Gastrocnemius medialis (tissue), 4 donors: ENCODE measurements around the gene APLP2.

ENCODE experiments used
- POLR2A ChIP-seq, 2 donors: fragments of 450-650 bp; IDR thresholded peaks; one replicate each; pipeline ENCODE4 v1.6.1; 2017; ENCODE audit warnings: antibody characterized with exemption in 2 of 2, mild to moderate bottlenecking in 2 of 2, moderate library complexity in 2 of 2
- TF ChIP-seq, protein P1 (sequence below), 5 experiments: fragments of 450-650 bp in 3 of 5; fragments of 200-600 bp in 2 of 5; sonication (generic) in 2 of 5; IDR thresholded peaks in 4 of 5; conservative IDR thresholded peaks in 1 of 5; 1 replicate in 4 of 5; 2 replicates in 1 of 5; pipeline ENCODE4 v1.5.1; 2016 to 2019; ENCODE audit warnings: antibody characterized with exemption in 5 of 5, mild to moderate bottlenecking in 3 of 5, moderate library complexity in 3 of 5

DNA sequence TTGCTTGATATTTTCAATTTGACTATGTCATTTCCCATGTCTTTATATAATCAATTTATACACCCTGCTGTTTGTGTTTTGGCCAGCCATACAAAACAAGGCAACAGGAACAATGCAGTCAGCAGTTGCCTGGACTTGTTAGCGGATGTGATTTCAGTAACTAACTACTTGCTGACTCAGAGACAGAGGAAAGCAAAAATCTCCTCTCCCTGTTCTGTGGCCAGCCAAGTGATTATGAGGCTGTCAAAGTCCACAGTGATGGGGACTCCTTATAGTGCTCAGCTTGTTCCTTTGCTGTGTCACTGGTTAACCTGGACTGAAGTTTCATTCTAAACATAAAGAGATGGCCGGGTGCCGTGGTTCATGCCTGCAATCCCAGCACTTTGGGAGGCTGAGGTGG is 32.6 kb upstream of the APLP2 start:
- TF ChIP-seq, protein P1, sequence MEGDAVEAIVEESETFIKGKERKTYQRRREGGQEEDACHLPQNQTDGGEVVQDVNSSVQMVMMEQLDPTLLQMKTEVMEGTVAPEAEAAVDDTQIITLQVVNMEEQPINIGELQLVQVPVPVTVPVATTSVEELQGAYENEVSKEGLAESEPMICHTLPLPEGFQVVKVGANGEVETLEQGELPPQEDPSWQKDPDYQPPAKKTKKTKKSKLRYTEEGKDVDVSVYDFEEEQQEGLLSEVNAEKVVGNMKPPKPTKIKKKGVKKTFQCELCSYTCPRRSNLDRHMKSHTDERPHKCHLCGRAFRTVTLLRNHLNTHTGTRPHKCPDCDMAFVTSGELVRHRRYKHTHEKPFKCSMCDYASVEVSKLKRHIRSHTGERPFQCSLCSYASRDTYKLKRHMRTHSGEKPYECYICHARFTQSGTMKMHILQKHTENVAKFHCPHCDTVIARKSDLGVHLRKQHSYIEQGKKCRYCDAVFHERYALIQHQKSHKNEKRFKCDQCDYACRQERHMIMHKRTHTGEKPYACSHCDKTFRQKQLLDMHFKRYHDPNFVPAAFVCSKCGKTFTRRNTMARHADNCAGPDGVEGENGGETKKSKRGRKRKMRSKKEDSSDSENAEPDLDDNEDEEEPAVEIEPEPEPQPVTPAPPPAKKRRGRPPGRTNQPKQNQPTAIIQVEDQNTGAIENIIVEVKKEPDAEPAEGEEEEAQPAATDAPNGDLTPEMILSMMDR (IDR thresholded peaks at IDR 0.05 in 4 of 5, conservative IDR thresholded peaks at IDR 0.05 in 1 of 5) = no peak
- no peak for TF ChIP-seq POLR2A (IDR thresholded peaks at IDR 0.05)
